IMR-90 (cell line): ENCODE measurements around the gene ZMYND10. TPM values are rescaled to one million over a fixed set of nuclear protein-coding genes. Genes with fewer than 3 reads are reported as not detected.

Experiments used
- ATAC-seq: fragments of 200-7000 bp; cut with Tn5 transposase; 2 replicates; pipeline ENCODE4 v1.9.1; 2020; ENCODE audit warnings: low read depth, mild to moderate bottlenecking, moderate library complexity
- BruUV-seq: library from RNA; stranded (reverse); fragments of 400-500 nt; replicated peaks from 2 replicates; lab custom pipeline; 2021; lab: Mats Ljungman, UMichigan
- CTCF ChIA-PET: fragments of 300-600 bp; formaldehyde crosslinking; extraction: SDS; loops from one replicate; lab custom pipeline; 2021; ENCODE audit warnings: antibody characterized with exemption; lab: Yijun Ruan, JAX
- POLR2A ChIA-PET: fragments of 300-600 bp; sonication (Branson Sonifier 250); formaldehyde crosslinking; loops from one replicate; lab custom pipeline; 2022; ENCODE audit warnings: antibody characterized with exemption; ENCODE audit not compliant: unreplicated experiment; lab: Charles Lee
- DNase-seq: peaks from one replicate; pipeline ENCODE4 v3.0.0; 2013
- H2AFZ ChIP-seq: replicated peaks from 2 replicates; pipeline ENCODE3; 2013; ENCODE audit warnings: low read length, mild to moderate bottlenecking; ENCODE audit not compliant: poor library complexity
- H2AK5ac ChIP-seq: 2 replicates; pipeline ENCODE4 v1.6.1; 2013; ENCODE audit warnings: low read depth, low read length, inconsistent platforms
- H2AK9ac ChIP-seq: replicated peaks from 2 replicates; pipeline ENCODE3; 2013; ENCODE audit warnings: mild to moderate bottlenecking, low read depth, low read length, moderate library complexity; ENCODE audit not compliant: poor library complexity
- H2BK120ac ChIP-seq: 2 replicates; pipeline ENCODE4 v1.6.1; 2013; ENCODE audit warnings: low read depth, low read length, inconsistent platforms
- H2BK15ac ChIP-seq: 3 replicates; pipeline ENCODE4 v1.6.1; 2013; ENCODE audit warnings: low read depth, low read length, inconsistent platforms
- H2BK20ac ChIP-seq: 2 replicates; pipeline ENCODE4 v1.6.1; 2013; ENCODE audit warnings: low read depth, mild to moderate bottlenecking, inconsistent platforms, low read length, moderate library complexity
- H2BK5ac ChIP-seq: 2 replicates; pipeline ENCODE4 v1.6.1; 2013; ENCODE audit warnings: mild to moderate bottlenecking, low read depth, low read length, inconsistent platforms; ENCODE audit not compliant: poor library complexity, severe bottlenecking
- H3K14ac ChIP-seq: replicated peaks from 2 replicates; pipeline ENCODE4 v1.6.1; 2013; ENCODE audit warnings: low read depth, low read length, inconsistent platforms
- H3K18ac ChIP-seq: 2 replicates; pipeline ENCODE4 v1.6.1; 2013; ENCODE audit warnings: low read depth, low read length, control low read depth
- H3K23ac ChIP-seq: 2 replicates; pipeline ENCODE4 v1.6.1; 2013; ENCODE audit warnings: low read depth, low read length, inconsistent platforms
- H3K27ac ChIP-seq: 2 replicates; pipeline ENCODE4 v1.5.1; 2013; ENCODE audit warnings: mild to moderate bottlenecking, control low read depth, low read length; ENCODE audit not compliant: insufficient read depth
- H3K27me3 ChIP-seq: 2 replicates; pipeline ENCODE4 v1.6.1; 2013; ENCODE audit warnings: low read length; ENCODE audit not compliant: control insufficient read depth, insufficient read depth
- H3K36me3 ChIP-seq: 2 replicates; pipeline ENCODE4 v1.6.1; 2013; ENCODE audit warnings: low read length, mixed read lengths; ENCODE audit not compliant: control insufficient read depth, insufficient read depth
- H3K4ac ChIP-seq: 2 replicates; pipeline ENCODE4 v1.6.1; 2013; ENCODE audit warnings: low read depth, low read length, inconsistent platforms
- H3K4me1 ChIP-seq: 2 replicates; pipeline ENCODE4 v1.6.1; 2013; ENCODE audit warnings: low read length, mixed read lengths; ENCODE audit not compliant: control insufficient read depth, insufficient read depth
- H3K4me2 ChIP-seq: 2 replicates; pipeline ENCODE4 v1.6.1; 2013; ENCODE audit warnings: low read depth, mild to moderate bottlenecking, control low read depth, low read length, moderate library complexity
- H3K4me3 ChIP-seq: 2 replicates; pipeline ENCODE4 v1.5.1; 2013; ENCODE audit warnings: low read depth, mild to moderate bottlenecking, control low read depth, low read length, moderate library complexity; ENCODE audit not compliant: insufficient read depth
- H3K56ac ChIP-seq: 2 replicates; pipeline ENCODE4 v1.6.1; 2013; ENCODE audit warnings: low read length, inconsistent platforms; ENCODE audit not compliant: insufficient read depth; ENCODE audit errors: extremely low read depth
- H3K79me1 ChIP-seq, 2 experiments: 2 replicates each; pipeline ENCODE4 v1.6.1; 2013; ENCODE audit warnings: low read length in 2 of 2, inconsistent platforms in 1 of 2, low read depth in 1 of 2
- H3K9ac ChIP-seq: 2 replicates; pipeline ENCODE4 v1.6.1; 2013; ENCODE audit warnings: low read depth, low read length, control low read depth
- H3K9me1 ChIP-seq: 2 replicates; pipeline ENCODE4 v1.6.1; 2013; ENCODE audit warnings: low read length, inconsistent platforms; ENCODE audit not compliant: insufficient read depth
- H3K9me3 ChIP-seq: 2 replicates; pipeline ENCODE4 v1.6.1; 2013; ENCODE audit warnings: low read length; ENCODE audit not compliant: control insufficient read depth, insufficient read depth
- H4K20me1 ChIP-seq: 2 replicates; pipeline ENCODE4 v1.6.1; 2013; ENCODE audit warnings: low read length, inconsistent platforms; ENCODE audit not compliant: insufficient read depth
- H4K5ac ChIP-seq: 2 replicates; pipeline ENCODE4 v1.6.1; 2013; ENCODE audit warnings: mild to moderate bottlenecking, low read depth, low read length, control low read depth
- H4K8ac ChIP-seq, 2 experiments: 2 replicates each; pipeline ENCODE4 v1.6.1; 2013; ENCODE audit warnings: low read depth in 2 of 2, low read length in 2 of 2, control low read depth in 1 of 2, inconsistent platforms in 1 of 2
- H4K91ac ChIP-seq: 2 replicates; pipeline ENCODE4 v1.6.1; 2013; ENCODE audit warnings: low read depth, low read length, inconsistent platforms; ENCODE audit not compliant: insufficient read depth
- CEBPB ChIP-seq: IDR thresholded peaks from 2 replicates; pipeline ENCODE4 v1.6.1; 2012; ENCODE audit warnings: low read depth, low read length, improper control_type of control experiment
- CTCF ChIP-seq: conservative IDR thresholded peaks from 2 replicates; pipeline ENCODE4 v1.5.1; 2012; ENCODE audit warnings: mild to moderate bottlenecking, low read depth, low read length, improper control_type of control experiment
- MAFK ChIP-seq: IDR thresholded peaks from 2 replicates; pipeline ENCODE4 v1.6.1; 2012; ENCODE audit warnings: low read depth, low read length, improper control_type of control experiment
- MAZ ChIP-seq: IDR thresholded peaks from 2 replicates; pipeline ENCODE4 v1.6.1; 2012; ENCODE audit warnings: low read depth, mild to moderate bottlenecking, low read length, improper control_type of control experiment, moderate library complexity, borderline replicate concordance
- MXI1 ChIP-seq: IDR thresholded peaks from 2 replicates; pipeline ENCODE4 v1.6.1; 2012; ENCODE audit warnings: low read depth, mild to moderate bottlenecking, low read length, moderate library complexity, borderline replicate concordance
- RAD21 ChIP-seq: IDR thresholded peaks from 2 replicates; pipeline ENCODE4 v1.6.1; 2012; ENCODE audit warnings: low read length, improper control_type of control experiment
- RFX5 ChIP-seq: IDR thresholded peaks from 2 replicates; pipeline ENCODE4 v1.8.0; 2012; ENCODE audit warnings: low read depth, mild to moderate bottlenecking, low read length, moderate library complexity
- SMC3 ChIP-seq: fragments of 150-350 bp; IDR thresholded peaks from 2 replicates; pipeline ENCODE4 v1.6.1; 2016; ENCODE audit warnings: low read depth, mild to moderate bottlenecking, antibody characterized with exemption, low read length, moderate library complexity
- WGBS, 2 experiments: methylation state at CpG; one replicate each; pipeline versions ENCODE4 v1.1.5 to v1.1.7; 2013; ENCODE audit warnings: missing lambda C conversion rate in 2 of 2; ENCODE audit not compliant: insufficient read length in 1 of 2; ENCODE audit errors: extremely low coverage in 2 of 2; 5-methylcytosine and 5-hydroxymethylcytosine counted together
- dilution Hi-C: fragments of 300-500 bp; cut with HindIII; formaldehyde crosslinking; loops from one replicate; pipeline ENCODE4 v1.14.3; 2018; ENCODE audit warnings: low sequenced_read_pairs; ENCODE audit not compliant: unreplicated experiment
- in situ Hi-C: fragments of 300-500 bp; cut with MboI; formaldehyde crosslinking; loops from 3 replicates; pipeline ENCODE4 v1.14.3; 2019; ENCODE audit warnings: low sequenced_read_pairs, inconsistent platforms, mixed read lengths
- intact Hi-C: fragments of 100-400 bp; cut with micrococcal nuclease; formaldehyde crosslinking; loops from 2 replicates; pipeline ENCODE4 v1.10.0; 2022
- polyA plus RNA-seq, 3 experiments: library from polyadenylated mRNA; depleted of rRNA; stranded (reverse); fragments of >200 nt; gene quantifications; 2 replicates each; pipeline ENCODE4 v1.2.3, GENCODE V29; 2012; ENCODE audit warnings: low replicate concordance in 1 of 3
- total RNA-seq: library from RNA; depleted of rRNA; stranded (reverse); fragments of >200 nt; gene quantifications from 2 replicates; pipeline ENCODE4 v1.2.3, GENCODE V29; 2012
- TF ChIP-seq, protein P1 (sequence below): fragments of 150-350 bp; IDR thresholded peaks from 2 replicates; pipeline ENCODE4 v1.6.1; 2016; ENCODE audit warnings: low read depth, mild to moderate bottlenecking, low read length, moderate library complexity, borderline replicate concordance
- TF ChIP-seq, protein P2 (sequence below): fragments of 150-350 bp; IDR thresholded peaks from 2 replicates; pipeline ENCODE4 v1.6.1; 2017; ENCODE audit warnings: mild to moderate bottlenecking, antibody characterized with exemption, low read length, low read depth

Gene ZMYND10
- total and polyA plus RNA-seq, 2 of the 4 experiments (the other 2 are of a cell fraction): 1.1 to 1.4 TPM

DNA sequence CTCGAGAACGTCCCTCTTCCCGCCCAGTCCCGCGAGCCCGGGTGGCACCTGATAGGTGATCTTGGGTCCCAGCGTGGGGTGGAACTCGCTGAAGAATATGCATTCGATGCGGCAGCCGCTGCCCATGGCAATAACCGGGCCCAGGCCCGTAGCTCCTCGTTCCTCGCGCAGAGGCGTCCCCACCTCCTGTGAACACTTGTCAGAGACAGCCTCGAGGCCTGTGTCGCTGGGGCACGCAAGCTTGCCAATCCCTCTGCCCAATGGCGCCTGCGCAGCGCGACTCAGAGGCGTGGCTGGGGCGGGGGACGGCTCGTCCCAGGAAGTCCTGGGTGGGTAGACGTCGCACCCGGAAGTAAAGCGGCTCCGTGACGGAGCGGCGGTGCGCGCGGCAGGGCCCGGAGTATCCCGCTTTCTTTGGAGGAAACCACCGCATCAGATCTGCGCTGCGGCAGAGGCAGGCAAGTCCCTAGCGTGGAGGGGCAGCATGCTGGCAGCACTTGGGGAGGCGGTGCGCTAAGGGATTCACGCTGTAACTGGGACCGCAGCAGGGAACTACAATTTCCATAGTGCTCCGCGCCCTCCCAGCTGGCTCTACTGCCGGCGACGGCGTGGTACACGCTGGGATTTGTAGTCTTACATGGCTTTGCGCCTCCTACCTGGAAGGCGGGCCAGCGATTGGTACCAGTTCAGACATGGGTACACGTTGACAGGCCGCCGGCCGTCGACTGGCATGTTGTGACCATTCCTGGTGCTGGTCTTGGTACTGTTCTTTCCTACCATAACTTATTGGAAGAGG is 5.2 kb upstream of the ZMYND10 start, which contains the start of the genes CYB561D2 and NPRL2:
Gene CYB561D2, plus strand, starts transcription at position 336 of the 796 bp plus-strand sequence. CDS start 572 bp downstream, outside the sequence.
Gene NPRL2, minus strand, starts transcription at position 249 of the 796 bp plus-strand sequence. Its CDS starts 123 bp downstream, at position 126.
- dilution Hi-C loops: no loop called here
- peak within 1 kb of the TSS; percentile 86 for H3K18ac ChIP-seq
- peak within 1 kb of the TSS; percentile 93 for H2AFZ ChIP-seq
- peak within 1 kb of the TSS; percentile 37; the same call in 1 of the 2 replicates for H2BK20ac ChIP-seq
- peak within 1 kb of the TSS; percentile 97 for H3K14ac ChIP-seq
- H3K4me1 ChIP-seq: peaks cover 11% of the 10 kb centered on the region
- peaks cover 32% of the 10 kb centered on the region for H3K36me3 ChIP-seq
- peak within 1 kb of the TSS; percentile 83 for H3K56ac ChIP-seq
- ChIA-PET POLR2A (interaction anchor here (0.8 kb wide), 1 partner anchor 10 kb away, joined by 4 read pairs; the partner anchor contains the start of gene RASSF1), CTCF (interaction anchor here (1.2 kb wide), 1 partner anchor 191 kb away, joined by 5 read pairs; no protein-coding TSS in a partner anchor)
- intact Hi-C loops: no loop called here
- peak within 1 kb of the TSS; percentile 72 to 100 for H4K8ac ChIP-seq
- TF ChIP-seq RFX5: 0 out of 2 replicates have a peak, but pooled peaks have one; percentile 4
- peak; percentile 53; the same call in 1 of the 2 replicates for TF ChIP-seq MAZ
- no peak for TF ChIP-seq MAFK
- TF ChIP-seq CTCF: no peak
- peak; percentile 26 for TF ChIP-seq MXI1
- no peak for TF ChIP-seq CEBPB
- TF ChIP-seq, protein P1, sequence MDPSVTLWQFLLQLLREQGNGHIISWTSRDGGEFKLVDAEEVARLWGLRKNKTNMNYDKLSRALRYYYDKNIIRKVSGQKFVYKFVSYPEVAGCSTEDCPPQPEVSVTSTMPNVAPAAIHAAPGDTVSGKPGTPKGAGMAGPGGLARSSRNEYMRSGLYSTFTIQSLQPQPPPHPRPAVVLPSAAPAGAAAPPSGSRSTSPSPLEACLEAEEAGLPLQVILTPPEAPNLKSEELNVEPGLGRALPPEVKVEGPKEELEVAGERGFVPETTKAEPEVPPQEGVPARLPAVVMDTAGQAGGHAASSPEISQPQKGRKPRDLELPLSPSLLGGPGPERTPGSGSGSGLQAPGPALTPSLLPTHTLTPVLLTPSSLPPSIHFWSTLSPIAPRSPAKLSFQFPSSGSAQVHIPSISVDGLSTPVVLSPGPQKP: no peak
- TF ChIP-seq SMC3: no peak
- TF ChIP-seq, protein P2, sequence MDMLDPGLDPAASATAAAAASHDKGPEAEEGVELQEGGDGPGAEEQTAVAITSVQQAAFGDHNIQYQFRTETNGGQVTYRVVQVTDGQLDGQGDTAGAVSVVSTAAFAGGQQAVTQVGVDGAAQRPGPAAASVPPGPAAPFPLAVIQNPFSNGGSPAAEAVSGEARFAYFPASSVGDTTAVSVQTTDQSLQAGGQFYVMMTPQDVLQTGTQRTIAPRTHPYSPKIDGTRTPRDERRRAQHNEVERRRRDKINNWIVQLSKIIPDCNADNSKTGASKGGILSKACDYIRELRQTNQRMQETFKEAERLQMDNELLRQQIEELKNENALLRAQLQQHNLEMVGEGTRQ: peak; percentile 14; the same call in 1 of the 2 replicates
- TF ChIP-seq RAD21: no peak
- no peaks in the 10 kb centered on the region for H3K27me3 ChIP-seq
- peak; percentile 92 for ATAC-seq
- H3K9me3 ChIP-seq: no peaks in the 10 kb centered on the region
- BruUV-seq: no TSS peak
- peak within 1 kb of the TSS; percentile 87 for H2BK120ac ChIP-seq
- peaks cover 23 to 48% of the 10 kb centered on the region in 2 experiments for H3K79me1 ChIP-seq
- H3K4me3 ChIP-seq: peak within 1 kb of the TSS; percentile 73
- peak within 1 kb of the TSS; percentile 72 for H2AK5ac ChIP-seq
- H3K9ac ChIP-seq: peak within 1 kb of the TSS; percentile 94
- H4K91ac ChIP-seq: peak within 1 kb of the TSS; percentile 97
- H3K27ac ChIP-seq: peak within 1 kb of the TSS; percentile 91
- peak within 1 kb of the TSS; percentile 90 for H2AK9ac ChIP-seq
- H2BK15ac ChIP-seq: peak within 1 kb of the TSS; percentile 50; the same call in 1 of the 3 replicates
- in situ Hi-C loops: no loop called here
- H3K4ac ChIP-seq: peak within 1 kb of the TSS; percentile 97
- H3K9me1 ChIP-seq: peaks cover 4% of the 10 kb centered on the region; the same call in 1 of the 2 replicates
- WGBS, 2 experiments: 2% methylated on average over 31 of the region's 64 CpGs; no CpG with 5 or more reads in 1 of the 2 experiments
- peak within 1 kb of the TSS; percentile 85 for H3K23ac ChIP-seq
- DNase-seq: peak; percentile 90
- H4K5ac ChIP-seq: peak within 1 kb of the TSS; percentile 87
- H4K20me1 ChIP-seq: peaks cover 23% of the 10 kb centered on the region
- peak within 1 kb of the TSS; percentile 91 for H2BK5ac ChIP-seq
- peak within 1 kb of the TSS; percentile 91 for H3K4me2 ChIP-seq
